COLO829 (cell line): Measurements from ENCODE around the gene BMP5.

Source experiments
- DNase-seq: peaks from one replicate; pipeline ENCODE4 v3.0.0; 2012; ENCODE audit warnings: low spot score

Gene BMP5

DNA sequence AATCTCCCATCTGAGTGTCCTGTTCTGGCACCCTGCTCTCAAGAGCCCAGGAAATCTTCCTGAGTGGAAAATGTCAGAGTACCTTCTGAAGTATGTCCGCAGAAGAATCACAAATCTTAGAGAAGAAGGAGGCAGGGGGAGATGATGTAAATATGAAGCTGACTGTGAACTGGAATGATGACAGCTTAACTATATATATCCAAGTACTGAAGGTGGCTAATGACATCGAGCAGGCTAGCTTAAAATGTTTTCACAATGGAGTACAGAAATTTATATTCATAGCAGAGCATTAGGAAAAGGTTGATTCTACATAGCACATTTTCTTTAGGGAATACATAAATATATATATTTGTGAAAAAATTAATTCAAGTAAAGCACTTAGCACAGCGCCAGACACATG lies 64.3 kb downstream of the BMP5 start:
- no peak for DNase-seq

DNA sequence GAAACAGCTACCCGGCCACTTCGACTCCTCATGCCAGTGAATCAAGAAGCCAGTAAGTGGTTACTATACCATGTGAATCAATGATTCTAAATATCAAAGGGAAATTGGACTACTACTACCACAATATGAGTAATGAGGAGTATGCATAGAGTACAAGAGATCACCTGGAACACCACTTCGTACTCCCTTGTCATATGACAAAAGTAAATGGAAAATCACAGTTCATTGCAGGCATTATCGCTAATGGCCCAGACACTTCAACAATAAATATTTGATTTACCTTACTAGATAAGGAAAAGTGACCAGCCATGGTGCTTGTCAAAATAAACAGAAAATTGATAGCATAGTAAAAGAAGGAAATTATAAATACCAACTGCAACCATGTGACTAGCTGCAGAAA lies 73.1 kb downstream of the BMP5 start:
- no peak for DNase-seq

DNA sequence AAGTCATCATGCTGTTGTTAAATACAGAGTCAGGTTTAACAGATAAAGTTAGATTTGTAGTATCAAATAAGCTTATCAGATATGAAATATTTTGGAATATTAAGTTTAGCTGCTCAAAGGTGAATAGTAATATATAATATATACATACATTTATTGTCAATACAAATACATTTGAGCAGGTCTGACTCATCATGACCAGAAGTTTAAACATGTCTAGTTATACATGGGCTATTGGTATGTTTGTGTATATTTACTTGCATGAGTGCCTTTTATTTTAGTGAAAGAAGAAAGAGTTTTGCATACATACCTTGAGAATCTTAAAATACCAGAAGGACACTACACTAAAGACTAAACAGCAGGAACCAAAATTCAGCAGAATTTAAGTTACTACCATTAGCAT lies 76.8 kb downstream of the BMP5 start:
- no peak for DNase-seq

DNA sequence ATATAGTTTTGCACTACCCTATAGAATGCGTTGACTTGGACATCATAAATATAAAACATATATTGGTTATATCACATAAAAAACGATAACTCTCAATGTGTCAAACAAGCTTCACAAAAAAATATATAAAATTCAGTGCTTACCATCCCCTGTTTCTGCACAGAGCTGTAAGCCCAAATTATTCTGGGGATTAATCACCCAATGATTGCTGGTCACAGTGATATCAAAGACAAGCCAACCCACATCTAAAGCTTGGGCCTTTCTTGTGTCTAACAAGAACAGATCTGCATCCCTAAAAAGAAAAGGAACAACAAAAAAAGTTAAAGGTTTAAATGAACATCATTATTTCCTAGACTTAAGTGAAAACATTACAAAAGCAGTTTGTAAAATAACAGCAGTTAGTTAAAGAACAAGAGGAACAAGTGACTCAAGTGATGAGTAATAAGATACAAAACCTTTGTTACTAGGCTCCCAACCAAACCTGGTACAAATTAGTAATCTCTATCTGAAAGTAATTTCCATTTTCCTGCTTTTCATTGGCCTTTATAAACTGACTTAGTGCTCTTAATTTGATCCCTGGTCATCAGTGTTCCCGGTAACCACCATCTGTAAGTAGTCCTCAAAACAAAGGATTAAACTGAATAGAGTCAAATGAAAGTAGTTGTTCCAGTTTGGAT lies 81.1 kb downstream of the BMP5 start:
- DNase-seq: no peak

DNA sequence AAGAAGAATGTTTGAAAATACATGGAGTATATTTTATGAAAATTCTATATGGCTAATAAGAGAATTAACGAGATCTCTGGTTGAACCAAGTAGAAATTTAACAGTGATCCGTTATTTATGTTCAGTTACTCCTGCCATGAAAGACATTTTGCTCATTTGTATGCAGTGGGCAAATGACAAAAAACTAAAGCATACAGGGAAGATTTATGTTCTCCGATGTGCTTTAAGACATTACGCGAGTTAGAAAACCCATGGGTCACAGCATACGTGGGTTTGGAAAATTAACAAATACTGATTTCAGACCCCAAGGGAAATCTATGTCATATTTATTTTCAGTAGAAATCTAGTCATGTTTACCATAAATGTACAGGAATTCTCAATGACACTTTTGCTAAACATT lies 90.1 kb downstream of the BMP5 start:
- DNase-seq: no peak

DNA sequence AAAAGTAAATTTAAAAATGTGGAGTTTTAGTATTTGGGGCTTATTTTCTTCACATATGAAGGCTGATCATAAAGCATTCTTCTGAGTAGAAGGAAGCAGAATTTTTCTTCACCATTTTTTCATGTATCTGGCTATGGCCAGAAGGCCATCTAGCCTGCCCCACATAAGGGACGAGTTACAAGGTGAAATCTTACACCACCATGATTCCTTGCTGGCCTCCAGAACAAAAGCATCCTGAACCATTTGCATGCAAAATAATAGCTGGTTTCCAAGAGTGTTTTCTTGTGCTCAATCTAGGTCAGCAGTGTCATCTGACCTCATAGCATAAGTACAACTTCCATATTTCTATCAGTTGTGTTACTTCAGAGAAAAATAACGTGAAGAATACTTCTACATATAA lies 93.1 kb downstream of the BMP5 start:
- DNase-seq: no peak

DNA sequence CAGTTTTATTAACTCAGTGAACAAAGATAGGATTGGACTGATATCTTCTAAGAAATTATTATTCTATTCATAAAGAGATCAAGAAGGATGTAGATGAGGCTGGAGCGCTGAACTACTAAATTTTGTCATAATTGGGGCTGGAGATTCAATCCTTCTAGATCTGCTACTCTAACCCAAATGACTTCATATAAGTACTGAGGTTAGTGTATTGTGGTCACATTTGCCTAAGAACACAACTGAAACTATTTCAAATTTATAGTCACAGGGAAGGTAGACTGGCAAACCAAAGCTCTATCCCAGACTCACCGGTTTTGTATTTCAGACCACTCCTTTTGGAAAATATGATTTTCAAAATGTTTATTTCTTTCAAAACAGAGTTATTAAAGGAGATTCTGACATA lies 96.7 kb downstream of the BMP5 start:
- DNase-seq: no peak

DNA sequence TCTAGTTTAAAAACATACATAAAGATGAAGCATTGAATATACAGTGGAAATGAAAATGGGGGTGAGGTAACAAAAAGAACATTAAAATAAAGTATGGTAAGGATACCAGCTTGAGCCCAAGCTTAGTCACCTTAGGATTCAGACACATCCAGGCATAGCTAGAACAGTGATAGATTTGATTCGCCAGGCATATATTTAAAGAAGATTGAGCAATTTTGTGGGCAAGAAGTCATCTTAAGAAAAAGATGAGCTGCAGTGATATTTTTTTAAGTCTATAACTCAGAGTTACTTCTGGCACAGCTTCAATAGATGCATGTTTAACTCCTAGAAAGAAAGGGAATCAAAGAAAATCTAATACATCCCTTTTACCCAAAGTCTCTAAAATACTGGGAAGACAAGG lies 97.9 kb downstream of the BMP5 start:
- DNase-seq: no peak

DNA sequence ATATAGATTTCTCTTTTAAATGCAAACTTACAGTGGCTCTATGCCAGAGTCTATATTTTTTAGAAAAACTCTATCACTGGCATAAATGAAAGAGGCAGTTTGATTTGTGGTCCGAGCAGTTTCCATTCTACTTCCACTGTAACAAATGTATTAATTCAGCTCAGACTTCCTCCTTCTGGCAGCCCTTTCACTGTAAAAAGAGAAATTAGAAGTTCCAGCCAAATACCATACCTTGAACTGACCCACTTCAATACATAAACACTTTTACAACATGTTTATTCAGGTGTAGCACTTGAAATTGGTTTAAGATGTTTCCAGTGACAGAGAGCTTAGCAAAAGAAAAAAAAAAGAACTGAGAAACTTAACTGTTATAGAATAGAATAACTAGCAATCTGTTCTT lies 99.3 kb downstream of the BMP5 start:
- no peak for DNase-seq

DNA sequence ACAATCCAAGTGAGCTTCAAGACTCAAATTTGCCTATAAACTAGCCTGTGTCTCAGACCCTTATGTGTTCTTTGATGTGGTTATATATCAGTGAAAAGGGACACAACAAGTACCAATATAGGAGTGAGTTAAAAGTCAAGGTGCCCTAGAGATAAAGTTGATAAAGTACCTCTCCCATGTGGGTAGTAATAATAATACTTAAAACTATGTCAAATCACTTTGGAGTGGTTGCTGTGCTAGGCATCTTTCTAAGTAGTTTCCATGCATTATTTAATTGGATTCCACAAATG lies 100.4 kb downstream of the BMP5 start:
- DNase-seq: no peak

DNA sequence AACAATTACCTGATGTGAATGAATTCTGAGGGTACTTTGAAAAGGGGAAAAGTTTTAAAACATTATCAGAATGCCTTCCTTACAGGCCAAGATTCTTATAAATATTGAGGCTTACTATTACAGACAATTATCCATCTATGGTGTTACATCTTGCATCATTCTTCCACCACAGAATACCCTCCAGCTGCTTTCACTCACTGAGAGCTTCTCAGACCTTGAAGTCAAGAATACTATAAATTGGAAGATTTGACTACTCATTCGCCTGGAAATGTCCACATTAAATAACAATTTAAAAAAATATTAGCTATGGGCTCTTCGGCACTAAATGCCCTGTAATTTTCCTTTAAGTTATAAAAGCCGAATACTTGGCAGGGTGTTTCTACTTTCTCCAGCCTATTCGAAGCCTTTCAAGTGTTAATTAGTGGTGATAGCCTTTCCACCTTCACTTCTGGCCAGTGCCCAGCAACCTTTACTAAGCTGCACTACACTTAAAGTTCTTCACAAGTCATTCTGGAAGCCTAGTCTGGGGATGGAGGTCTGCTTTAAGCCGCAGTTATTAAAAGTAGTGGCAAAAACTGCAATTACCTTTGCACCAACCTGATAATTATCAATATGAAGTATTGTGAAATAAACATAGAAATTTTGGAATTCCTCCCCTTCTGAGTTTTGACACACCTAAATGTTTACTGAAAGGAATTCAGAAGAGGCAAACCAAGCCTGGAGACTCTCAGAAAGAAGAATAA lies 100.9 kb downstream of the BMP5 start:
- no peak for DNase-seq

DNA sequence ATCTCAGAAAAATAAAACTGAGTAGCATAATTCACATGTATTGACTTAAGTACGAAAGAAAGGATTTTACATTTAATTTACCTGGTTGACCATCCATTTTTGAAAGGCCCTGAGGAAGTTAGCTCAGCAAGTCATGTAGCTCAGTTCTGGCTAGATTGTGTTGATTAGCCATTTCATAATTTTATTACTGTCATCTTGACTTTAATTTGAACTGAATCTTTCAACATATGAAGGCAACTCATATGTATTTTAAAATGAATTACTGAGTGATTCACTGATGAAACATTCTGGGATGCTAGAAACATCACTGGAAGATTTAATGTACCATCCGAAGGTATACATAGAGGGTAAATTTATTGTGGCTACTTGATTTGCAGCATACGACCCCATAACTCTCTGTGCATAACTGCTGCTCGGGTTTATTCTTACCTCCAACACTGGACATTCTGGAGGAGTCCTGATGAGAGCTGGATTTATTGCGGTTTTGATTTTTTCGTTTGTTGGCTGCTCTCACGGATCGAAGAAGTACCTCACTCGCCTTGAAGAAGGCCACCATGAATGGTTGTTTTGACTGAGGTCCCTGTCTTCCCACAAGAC lies 101.7 kb downstream of the BMP5 start:
- no peak for DNase-seq

DNA sequence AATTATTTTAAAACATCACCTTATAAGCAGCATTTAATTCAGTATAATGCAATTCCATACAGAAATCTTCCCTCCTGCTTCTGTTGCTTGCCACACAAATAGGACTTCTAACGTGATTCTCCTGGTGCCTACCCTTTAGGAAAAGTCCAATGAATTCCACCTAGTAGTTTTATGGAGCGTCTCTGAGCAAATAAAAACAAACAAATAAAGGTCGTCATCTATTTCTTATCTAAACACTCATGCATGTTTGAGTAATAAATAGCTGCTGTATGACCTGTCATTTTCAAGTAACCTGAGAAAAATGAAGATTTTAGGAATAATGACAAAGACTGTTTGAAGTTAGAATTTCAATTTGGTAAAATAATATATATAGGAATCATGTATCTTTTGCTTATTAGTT lies 102.7 kb downstream of the BMP5 start:
- DNase-seq: no peak

DNA sequence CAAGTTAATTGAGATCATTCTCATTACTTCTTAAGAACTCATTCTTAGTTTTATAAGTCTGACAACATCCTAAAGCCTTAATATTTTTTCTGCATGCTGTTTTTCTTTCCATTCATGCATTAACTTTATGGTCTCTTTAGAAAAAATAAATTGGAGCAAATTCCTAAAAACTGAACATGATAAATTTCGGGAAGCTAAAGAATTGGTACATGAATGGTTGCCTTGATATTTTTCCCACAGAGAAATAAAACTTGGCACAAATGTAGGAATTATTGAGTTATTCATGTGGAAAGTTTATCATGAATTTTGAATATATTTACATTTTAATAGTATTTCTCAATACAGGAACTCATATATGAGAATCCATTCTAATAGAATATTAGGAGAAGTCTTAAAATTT lies 115.9 kb downstream of the BMP5 start:
- DNase-seq: no peak

DNA sequence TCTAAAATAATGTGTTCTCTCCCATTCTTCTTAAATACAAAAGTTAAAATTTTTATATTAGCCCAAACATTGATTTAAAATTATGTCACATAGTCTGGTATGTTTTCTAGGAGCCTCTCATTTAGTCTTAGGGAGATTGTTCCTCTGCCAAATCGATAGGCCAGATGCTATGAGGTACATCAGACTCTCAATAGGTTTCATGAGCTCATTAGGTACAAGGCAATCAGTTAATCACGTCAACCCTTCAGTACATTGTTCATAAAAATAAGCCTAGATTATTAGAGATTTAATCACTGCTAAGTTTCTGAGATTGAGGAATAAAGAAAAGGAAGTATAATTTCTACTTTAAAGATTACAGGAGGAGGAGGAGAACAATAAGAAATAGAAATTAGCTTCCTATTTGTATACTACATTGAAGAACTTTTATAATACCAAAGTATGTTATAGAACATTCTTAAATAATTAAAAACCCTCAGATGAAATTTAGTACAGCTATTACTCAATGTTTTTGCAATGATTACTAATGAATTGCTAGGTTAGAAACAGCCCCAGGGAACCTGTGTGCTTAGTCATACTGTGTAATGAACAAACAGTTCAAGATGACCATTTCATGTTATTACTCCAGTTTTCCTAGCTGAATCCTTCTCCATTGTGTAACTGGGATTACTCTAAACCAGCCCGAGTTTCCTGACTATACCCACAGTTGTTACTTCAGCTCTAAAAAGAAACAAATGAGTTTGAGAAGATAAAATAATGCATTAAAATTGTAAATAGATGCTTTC lies 117.0 kb downstream of the BMP5 start:
- peak; percentile 18 for DNase-seq

DNA sequence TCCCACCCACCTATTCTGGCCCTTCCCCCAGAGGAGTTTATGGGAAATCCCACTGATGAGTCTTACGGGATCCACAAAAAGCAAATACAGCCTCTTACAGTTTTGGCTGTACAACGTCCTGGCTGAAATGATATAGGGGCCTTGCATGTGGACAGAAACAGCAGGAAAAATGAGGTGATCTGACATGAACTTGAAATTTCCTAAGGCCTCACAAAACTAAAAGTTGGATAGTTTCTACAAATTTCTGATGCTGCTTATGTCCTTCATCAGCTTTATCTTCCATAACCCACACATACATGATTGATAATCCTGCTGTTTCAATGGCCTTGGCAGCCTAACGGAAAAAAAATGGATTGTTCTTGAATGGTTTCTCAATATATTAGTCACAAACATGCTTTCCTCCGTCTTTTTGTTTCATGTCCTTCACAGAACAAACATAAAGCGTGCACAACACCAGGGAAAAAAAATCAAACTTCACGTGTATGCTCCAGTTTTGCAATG lies 118.8 kb downstream of the BMP5 start:
- no peak for DNase-seq

DNA sequence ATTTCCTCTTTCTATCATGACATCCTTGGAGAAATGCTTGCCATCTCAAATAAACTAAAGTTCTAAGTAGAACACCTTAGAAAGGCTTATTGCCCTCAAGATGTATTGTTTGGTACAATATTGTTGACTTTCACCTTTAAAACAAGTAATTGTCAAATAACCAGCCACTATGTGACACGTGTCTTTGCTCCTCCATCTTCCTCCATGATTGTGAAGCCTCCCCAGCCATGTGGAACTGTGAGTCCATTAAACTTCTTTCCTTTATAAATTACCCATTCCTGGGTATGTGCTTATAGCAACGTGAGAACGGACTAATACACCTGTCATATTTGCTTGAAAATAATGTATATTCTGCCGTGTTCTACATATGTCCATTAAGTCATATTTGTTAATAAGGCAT lies 126.5 kb downstream of the BMP5 start:
- no peak for DNase-seq

DNA sequence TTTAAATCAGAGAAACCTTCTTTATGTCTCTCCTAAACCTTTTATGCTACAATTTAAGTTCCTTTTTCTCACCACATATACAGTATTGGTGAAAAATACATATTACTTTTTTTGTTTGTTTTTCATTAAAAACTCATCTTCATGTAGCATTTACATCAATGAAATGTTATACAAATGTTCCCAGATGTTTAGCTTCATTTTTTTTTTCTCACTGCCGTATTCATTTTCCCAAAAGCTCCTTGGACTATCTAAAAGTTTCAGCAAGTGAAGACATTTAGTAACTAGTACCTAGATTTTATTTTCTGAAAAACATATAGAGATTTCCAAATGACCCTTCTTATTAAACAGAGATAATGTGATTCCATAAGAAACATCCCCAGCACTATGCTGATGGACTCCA lies 128.9 kb downstream of the BMP5 start:
- no peak for DNase-seq

DNA sequence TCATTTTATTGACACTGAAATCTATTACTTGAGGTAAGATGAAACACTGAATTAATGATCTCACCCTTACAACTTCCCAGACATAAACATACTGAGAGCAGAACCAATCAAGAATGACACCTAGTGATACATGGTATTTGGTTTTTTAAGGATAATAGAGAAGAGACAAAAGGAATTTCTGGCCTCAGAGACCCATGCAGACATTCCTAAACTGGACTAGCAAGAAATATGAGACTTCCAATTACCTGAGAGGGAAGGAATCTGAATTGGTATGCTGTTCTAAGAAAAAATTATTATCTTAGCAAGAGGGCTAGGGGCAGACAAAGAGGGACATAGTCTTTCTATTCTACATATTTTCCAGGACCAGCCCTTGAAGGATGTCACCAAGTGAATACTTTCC lies 141.1 kb downstream of the BMP5 start:
- no peak for DNase-seq

DNA sequence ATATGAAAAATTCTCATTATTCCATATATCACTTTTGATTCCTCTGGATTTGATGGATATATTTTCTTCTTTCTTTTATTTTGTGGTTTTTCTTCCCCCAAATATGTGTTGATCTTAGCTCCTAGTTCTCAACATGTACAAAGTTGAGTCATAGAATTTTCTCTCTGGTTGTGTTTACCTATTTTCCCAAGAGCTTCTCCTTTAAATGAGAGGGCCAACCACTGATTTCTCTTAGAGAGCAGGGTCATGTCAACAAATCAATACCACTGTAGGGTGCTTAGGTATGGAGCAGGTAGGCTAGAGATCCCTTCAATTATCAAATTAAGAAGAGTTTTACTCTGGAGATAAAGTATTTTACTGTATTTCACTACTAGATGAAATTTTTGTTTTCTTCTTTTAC lies 145.7 kb downstream of the BMP5 start:
- no peak for DNase-seq

DNA sequence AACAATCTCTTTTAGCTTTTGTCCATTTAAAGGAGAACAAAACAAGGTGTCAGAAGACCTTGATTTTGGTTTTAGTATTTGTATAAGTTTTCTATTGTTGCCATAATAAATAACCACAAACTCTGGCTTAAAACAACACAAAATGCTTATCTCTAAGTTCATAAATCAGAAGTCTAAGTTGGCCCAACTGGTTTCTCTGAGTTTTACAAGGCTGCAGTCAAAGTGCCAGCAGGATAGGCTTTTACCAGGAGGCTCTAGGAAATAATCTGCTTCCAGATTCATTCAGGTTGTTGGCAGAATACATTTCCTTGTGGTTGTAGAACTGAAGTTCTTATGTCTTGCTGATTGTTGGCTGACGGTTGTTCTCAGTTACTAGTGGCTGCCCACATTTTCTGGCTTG lies 149.2 kb downstream of the BMP5 start:
- no peak for DNase-seq

DNA sequence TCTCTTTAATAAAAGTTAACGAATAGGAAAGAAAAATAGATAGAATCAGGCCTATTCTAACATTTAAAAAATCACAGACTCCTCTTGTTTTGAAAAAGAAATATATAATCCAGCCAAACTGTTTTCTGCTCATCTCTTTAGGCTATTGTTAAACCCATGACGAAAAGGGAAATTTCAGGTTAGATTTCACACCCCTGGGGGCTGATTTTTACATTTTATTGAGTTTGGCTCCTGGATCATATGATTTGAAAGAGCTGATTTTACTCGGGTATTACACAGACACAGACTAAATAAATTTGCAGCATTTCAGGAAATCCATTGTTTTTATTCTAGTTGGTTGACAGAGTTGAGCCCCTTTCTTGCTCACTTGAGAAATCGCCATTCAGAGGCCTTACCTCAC lies 160.6 kb downstream of the BMP5 start:
- DNase-seq: no peak

DNA sequence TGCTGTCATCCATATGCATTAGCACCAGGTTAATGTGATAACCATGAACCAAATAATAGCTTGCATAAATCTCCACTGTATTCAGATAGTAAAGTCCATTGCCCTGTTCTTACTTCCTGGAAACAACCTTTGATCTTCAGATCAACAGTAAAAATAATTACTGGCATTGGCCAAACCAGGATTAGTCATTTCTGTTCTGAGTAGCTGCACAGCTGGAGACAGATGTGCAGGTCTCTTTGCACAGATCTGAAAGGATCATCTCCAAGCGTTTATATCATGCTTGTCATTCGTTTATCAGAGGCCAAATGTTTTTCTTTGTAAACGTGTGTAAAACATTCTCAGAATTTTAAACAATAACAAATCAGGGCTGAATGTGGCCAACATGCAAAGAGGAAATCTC lies 162.0 kb downstream of the BMP5 start:
- no peak for DNase-seq
